ENCODE data around the gene GPR35.

- TF ChIP-seq CTCF (IDR thresholded peaks at IDR 0.05) = no peak
- no peak for TF ChIP-seq POLR2A (IDR thresholded peaks at IDR 0.05; ENCODE audit: low read depth)
These were observed 27.7 kb upstream of the GPR35 start for GRCh38 chr2:240597419-240598181.
